Left ventricle myocardium inferior (tissue), 1 donor: Measurements from ENCODE around the gene NRXN3. TPM values are rescaled to one million over a fixed set of nuclear protein-coding genes. Genes with fewer than 3 reads are reported as not detected.

Experiments used
- DNase-seq: peaks from one replicate; pipeline ENCODE4 v3.0.0-alpha.2; 2020
- H3K27ac ChIP-seq: fragments of 200-600 bp; replicated peaks from 2 replicates; pipeline ENCODE4 v1.8.0; 2021
- H3K27me3 ChIP-seq: fragments of 200-600 bp; 2 replicates; pipeline ENCODE4 v1.8.0; 2021; ENCODE audit warnings: low read depth
- H3K36me3 ChIP-seq: fragments of 200-600 bp; 2 replicates; pipeline ENCODE4 v1.8.0; 2021
- H3K4me1 ChIP-seq: fragments of 200-600 bp; 2 replicates; pipeline ENCODE4 v1.8.0; 2021
- H3K4me3 ChIP-seq: fragments of 200-600 bp; 2 replicates; pipeline ENCODE4 v1.8.0; 2021; ENCODE audit warnings: mild to moderate bottlenecking, moderate library complexity
- H3K9me3 ChIP-seq: fragments of 200-600 bp; replicated peaks from 2 replicates; pipeline ENCODE4 v1.8.0; 2021
- CTCF ChIP-seq: fragments of 200-600 bp; IDR thresholded peaks from 2 replicates; pipeline ENCODE4 v1.8.0; 2021; ENCODE audit warnings: antibody characterized with exemption, mild to moderate bottlenecking, borderline replicate concordance
- intact Hi-C: fragments of 100-400 bp; cut with micrococcal nuclease; formaldehyde crosslinking; loops from one replicate; pipeline ENCODE4 v1.11.0; 2022
- total RNA-seq: library from RNA; stranded (reverse); fragmentation: NEBNext Ultra II Directional; extraction: Animal tissue kit (Norgen Biotek cat#: 25700); gene quantifications from one replicate; pipeline ENCODE4 v1.2.1, GENCODE V29; 2021
- donor health status: DM: no; HTN: yes; CAD: no; lungs with severe emphysema.

The NRXN3 gene
- total RNA-seq, 1 donor from 2014 or later: 1.2 TPM

DNA sequence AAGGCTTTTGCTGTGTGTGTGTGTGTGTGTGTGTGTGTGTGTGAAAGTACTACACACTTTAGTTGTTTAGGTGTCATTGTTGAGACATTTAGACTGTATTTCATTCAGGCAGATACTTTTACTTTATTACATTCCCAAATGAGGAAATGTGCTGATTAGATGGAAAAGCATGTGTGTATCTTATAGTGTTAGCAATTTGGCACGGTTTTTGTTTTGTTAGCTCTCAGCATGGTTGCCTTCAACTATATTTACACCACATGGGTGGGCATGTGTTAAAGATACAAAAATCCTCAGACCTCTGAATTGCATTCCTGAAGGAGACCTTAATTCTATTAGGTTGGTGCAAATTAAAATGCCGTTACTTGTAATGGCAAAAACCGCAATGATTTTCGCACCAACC lies 1161.7 kb downstream of the NRXN3 start:
- no peak for TF ChIP-seq CTCF
- no peak for DNase-seq
- Histone ChIP-seq H3K27me3 (no peaks in the 10 kb centered on the region), H3K4me1 (no peaks in the 10 kb centered on the region), H3K4me3 (no peak overlapping the region), H3K36me3 (no peaks in the 10 kb centered on the region), H3K27ac (no peak overlapping the region), H3K9me3 (no peaks in the 10 kb centered on the region)
- intact Hi-C loops: no loop called here

DNA sequence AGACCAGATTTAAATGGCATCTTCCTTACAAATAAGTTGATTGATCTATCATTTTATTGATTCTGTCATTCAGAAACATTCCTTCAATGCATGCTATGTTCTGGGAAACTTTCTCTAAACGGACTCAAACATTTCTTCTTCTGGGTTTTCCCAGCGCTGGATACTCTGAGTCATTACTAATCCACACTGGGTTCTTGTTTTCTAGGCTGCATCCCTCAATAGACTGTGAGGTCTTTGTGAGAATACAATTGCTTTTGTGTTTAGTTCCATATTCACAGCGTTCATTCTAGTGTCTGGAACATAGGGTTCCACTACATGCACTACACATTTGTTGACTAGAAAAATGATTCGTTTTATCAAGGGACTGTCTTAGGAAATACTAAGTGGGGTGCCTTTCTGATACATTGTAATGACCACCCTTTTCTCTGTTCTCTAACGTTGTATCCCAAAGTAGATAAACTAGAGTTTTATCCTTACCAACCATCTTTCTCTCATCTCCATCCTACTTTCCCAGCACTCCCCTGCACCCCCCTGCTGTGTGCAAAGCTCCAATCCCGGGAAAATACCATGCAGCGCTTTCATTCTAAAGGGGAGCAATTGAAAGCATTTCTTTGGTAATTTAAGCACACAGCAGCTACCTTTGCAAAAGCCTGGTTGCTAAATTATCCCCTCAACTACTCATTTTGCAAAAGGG lies 1162.5 kb downstream of the NRXN3 start:
- TF ChIP-seq CTCF: no peak
- Histone ChIP-seq H3K9me3 (no peaks in the 10 kb centered on the region), H3K27me3 (no peaks in the 10 kb centered on the region), H3K27ac (no peak overlapping the region), H3K4me3 (no peak overlapping the region), H3K36me3 (no peaks in the 10 kb centered on the region), H3K4me1 (no peaks in the 10 kb centered on the region)
- no peak for DNase-seq
- intact Hi-C loops: no loop called here

DNA sequence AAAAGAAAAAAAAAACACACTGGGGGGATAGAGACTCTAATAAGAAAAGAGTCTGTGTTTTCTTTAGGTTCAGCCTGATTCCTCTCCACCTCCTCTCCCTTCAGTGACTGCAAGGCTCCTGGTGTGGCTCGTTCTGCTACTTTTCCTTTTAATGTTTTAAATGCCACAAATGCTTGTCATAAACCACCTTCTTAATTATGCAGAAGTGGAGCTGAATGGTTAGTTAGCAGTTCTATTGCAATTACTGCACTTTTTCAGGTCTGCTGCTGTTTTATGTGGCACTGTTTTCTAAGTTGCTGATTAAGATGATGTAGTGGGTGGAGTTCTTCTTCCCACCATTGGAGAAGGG lies 1163.0 kb downstream of the NRXN3 start:
- no peaks in the 10 kb centered on the region for H3K4me1 ChIP-seq
- H3K4me3 ChIP-seq: no peak overlapping the region
- no peaks in the 10 kb centered on the region for H3K9me3 ChIP-seq
- intact Hi-C loops: no loop called here
- no peak for DNase-seq
- H3K36me3 ChIP-seq: no peaks in the 10 kb centered on the region
- no peak for TF ChIP-seq CTCF
- H3K27me3 ChIP-seq: no peaks in the 10 kb centered on the region
- no peak overlapping the region for H3K27ac ChIP-seq

- Histone ChIP-seq H3K27ac (peak overlapping the region; percentile 8), H3K9me3 (no peaks in the 10 kb centered on the region)
Measured at GRCh38 chr14:79334272-79334671, 1164.1 kb downstream of the NRXN3 start.

GRCh38 chr14:79337761-79338160 lies 1167.6 kb downstream of the NRXN3 start:
- no peaks in the 10 kb centered on the region for H3K27me3 ChIP-seq
- no peak overlapping the region for H3K4me3 ChIP-seq
- no peaks in the 10 kb centered on the region for H3K36me3 ChIP-seq
- TF ChIP-seq CTCF: no peak
- no peak overlapping the region for H3K27ac ChIP-seq
- DNase-seq: no peak
- intact Hi-C loops: no loop called here
- no peaks in the 10 kb centered on the region for H3K9me3 ChIP-seq
- H3K4me1 ChIP-seq: no peaks in the 10 kb centered on the region

More at GRCh38 chr14:79334272-79334671, 1164.1 kb downstream of the NRXN3 start:
- intact Hi-C loops: no loop called here
- Histone ChIP-seq H3K4me3 (no peak overlapping the region), H3K4me1 (no peaks in the 10 kb centered on the region), H3K36me3 (no peaks in the 10 kb centered on the region), H3K27me3 (no peaks in the 10 kb centered on the region)
- TF ChIP-seq CTCF: no peak
- DNase-seq: no peak
